ENCODE data around the gene KLRF2.

GRCh38 chr12:9870286-9870866 lies 10.9 kb upstream of the KLRF2 start:
- no peak for TF ChIP-seq CTCF (conservative IDR thresholded peaks at IDR 0.05)
- no peak for TF ChIP-seq EZH2 (IDR thresholded peaks at IDR 0.05; ENCODE audit: low read depth)
